Measurements from ENCODE around the gene OAS3.
"Not testable (repeated sequence)": the region's sequence is repeated elsewhere in the genome, so short reads cannot be mapped to it uniquely, and the experiment has no call there.

The OAS3 gene

GRCh38 chr12:112985642-112986290 is 47.5 kb downstream of the OAS3 start:
- DNase-seq, result no peak

DNA sequence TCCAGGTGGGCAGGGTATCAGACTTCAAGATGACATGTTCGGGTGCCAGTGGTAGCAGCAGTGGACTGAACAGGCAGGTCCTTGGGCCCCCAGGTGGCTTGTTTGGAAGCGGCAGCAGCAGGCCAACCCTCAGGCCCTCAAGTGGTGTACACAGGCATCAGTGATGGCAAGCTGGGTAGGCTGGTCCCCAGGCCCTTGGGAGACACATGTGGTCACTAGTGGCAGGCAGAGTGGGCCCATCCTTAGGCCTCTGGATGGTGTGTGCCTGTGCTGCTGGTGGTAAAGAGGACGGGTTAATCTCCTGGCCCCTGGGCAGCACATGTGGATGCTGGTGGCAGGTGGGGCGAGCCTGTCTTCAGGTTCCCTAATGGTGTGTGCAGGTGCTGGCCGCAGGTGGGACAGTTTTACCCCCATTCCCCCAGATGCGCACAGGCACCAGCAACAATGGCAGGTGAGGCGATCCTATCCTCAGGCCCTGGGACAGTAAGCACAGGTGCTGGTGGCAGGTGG is 48.1 kb downstream of the OAS3 start:
- no peak for DNase-seq

GRCh38 chr12:112987561-112987960 is 49.3 kb downstream of the OAS3 start:
- no peak for DNase-seq

- DNase-seq, result no peak
Measured at GRCh38 chr12:112988224-112988623, 50.0 kb downstream of the OAS3 start.

DNA sequence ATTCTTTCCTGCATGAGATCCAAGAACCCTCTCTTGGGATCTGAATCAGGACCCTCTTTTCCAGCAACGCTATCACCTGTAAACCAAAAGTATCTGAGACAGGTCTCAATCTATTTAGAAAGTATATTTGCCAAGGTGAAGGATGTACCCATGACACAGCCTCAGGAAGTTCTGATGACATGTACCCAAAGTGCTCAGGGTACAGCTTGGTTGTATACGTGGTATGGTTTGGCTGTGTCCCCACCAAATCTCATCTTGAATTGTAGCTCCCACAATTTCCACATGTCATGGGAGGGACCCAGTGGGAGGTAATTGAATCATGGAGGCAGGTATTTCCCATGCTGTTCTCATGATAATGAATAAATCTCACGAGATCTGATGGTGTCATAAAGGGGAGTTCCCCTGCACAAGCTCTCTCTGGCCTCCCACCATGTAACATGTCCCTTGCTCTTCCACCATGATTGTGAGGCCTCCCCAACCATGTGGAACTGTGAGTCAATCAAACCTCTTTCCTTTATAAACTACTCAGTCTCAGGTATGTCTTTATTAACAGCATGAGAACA is 50.6 kb downstream of the OAS3 start:
- DNase-seq, result not testable (repeated sequence)

- DNase-seq, result no peak
Measured at GRCh38 chr12:112989806-112990205, 51.5 kb downstream of the OAS3 start.

DNA sequence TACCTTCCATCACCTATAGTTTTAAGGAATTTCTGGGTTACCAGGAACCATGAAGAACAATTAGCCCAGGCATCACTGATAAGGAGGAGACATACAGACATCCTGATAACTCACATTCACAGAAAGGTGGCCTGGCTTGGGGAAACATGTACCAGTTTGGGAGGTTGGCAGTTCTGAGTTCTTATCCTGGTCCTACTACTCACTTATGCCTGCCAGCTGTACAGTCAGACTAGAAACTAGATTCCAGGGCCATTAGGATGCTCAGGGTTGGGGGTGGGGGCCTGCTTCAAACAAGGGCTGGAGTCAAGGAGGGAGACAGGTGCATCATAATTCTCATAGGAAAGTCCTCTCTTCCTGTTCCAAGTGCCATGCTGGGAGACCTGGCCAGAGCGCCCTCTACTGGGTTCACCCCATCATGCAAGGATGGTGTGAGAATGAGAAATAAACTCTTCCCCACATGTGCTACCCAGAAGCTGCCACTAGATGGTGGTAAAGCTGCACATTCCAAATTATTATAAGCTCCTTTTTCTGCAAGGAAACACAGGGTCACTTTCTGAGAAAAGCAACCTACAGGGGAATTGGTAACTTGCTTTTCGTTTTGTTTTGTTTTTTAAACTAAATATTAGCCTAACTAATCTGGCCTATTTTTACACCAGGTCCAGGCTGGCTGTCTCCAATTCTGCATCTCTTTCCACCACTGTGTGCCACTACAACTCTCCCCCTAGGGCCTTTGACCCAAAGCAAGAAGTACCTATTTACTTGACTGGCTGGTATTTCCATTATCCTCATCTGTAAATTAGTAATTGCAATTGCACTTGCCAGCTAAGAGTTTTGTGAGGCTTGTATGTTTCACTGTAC is 54.5 kb downstream of the OAS3 start:
- peak; percentile 23 for DNase-seq

DNA sequence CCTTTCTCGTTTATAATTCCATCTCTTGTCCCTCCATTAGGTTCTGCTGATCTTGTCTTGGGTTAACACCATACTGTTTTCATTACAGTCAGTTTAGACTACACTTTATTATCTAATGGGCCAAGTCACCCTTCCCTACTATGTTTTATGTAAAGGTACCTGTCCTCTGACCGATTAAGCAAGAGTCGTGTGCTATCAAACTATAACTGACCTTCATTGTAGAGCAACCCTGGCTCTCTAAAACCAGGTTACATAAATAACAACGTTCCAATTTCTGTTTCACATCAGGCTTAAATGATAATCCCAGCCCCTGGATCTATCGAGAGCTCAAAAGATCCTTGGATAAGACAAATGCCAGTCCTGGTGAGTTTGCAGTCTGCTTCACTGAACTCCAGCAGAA is 56.7 kb downstream of the OAS3 start:
- no peak for DNase-seq

DNA sequence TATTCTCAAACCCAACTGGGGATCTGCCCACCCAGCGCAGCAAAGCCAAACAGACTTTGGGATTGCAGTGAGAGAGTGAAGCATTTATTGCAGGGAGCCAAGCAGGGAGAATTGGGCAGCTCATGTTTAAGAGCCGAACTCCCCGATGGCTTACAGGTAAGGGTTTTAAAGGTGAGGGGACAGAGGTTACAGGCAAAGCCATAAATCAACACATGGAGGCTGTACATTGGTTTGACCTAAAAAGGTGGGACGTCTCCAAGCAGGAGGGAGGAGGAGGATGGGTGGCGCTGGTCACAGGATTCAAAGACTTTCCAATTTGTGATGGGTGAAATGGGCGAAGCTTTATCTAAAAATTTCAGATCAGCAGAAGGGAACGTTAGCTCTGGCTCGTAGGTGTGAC is 58.2 kb downstream of the OAS3 start:
- no peak for DNase-seq

- DNase-seq, result no peak
Measured at GRCh38 chr12:112997506-112997905, 59.2 kb downstream of the OAS3 start.

DNA sequence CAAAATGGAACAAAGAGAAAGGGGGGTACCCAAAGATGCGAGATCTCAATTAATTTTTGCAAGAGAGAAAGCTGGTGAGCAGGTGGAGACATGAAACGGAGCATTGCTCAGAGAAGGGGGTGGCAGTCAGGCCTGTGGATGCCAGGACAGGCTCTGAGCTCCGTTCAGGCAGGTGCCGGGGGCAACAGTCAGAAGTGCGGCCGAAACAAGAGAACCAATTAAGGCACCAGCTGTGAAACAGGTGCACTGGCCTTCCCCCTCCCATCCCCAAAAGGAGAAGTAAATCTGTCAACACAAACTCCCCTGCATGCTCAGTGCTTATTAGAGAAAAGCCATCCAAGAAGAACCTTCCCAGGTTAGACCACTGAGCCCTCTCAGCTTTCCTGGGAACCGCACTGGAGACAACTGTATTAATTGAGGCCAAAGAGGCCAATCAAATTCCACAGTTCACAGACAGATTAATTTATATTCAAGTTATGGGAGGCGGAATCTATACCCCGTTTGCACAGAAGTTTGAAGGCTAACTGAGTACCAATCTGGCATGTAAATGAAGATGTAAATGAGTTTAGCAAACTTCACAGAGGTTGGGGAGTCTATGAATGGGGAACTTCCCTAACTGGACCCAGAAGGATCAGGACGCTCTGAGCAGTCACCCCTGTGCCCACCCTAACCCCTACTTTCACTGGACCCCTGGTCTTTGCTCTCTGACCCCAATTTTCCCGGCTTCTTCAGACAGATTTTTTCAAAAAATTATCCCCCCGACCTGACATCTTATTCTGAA is 60.9 kb downstream of the OAS3 start:
- no peak for DNase-seq

DNA sequence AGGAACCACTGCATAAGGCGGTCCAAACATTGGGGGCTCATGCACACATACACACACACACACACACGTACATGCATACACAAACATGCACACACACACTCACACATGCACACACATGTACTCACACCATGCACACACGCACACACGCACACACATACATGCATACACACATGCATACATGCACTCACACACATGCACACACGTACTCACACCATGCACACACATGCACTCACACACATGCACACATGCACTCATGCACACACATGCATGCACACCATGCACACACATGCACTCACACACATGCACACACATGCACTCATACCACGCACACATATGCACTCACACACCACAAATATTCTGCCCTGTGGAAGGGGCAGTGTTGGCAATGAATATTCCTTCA is 62.2 kb downstream of the OAS3 start:
- DNase-seq, result no peak

GRCh38 chr12:113002155-113002554 is 63.9 kb downstream of the OAS3 start:
- DNase-seq, result no peak

DNA sequence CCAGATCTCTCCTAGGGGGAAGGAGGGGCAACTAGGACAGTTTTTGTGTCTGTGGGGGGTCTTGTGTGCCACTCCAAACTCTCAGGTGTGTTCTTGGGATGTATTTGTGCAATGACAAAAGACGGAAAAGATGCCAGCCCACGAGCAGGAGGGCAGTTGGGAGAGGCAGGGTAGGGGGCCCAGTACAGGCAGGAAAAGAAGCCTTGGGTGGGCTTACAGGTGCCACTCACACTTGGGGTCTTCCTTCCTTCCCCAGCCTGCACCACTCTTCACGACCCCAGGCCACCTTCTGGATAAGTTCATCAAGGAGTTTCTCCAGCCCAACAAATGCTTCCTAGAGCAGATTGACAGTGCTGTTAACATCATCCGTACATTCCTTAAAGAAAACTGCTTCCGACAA is 64.4 kb downstream of the OAS3 start:
- DNase-seq, result no peak

DNA sequence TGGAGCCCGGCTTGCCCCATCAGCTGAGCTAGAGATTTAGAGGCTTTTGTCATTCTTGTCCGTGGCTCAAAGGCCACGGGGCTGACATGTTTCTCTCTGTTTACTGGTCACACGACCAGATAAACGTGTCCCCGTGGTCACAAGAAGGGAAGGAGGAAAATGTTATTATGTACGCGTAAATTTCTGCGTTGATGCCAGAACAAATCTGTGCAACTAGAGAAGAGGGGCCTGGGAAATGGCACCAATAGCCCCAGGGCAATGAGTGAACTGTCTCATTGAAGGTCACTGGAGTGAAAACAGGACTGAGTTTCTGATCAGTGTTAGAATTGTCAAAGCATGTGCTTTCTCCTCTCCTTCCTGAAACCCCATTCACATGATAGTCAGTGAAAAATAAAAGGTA is 65.4 kb downstream of the OAS3 start:
- DNase-seq, result no peak

DNA sequence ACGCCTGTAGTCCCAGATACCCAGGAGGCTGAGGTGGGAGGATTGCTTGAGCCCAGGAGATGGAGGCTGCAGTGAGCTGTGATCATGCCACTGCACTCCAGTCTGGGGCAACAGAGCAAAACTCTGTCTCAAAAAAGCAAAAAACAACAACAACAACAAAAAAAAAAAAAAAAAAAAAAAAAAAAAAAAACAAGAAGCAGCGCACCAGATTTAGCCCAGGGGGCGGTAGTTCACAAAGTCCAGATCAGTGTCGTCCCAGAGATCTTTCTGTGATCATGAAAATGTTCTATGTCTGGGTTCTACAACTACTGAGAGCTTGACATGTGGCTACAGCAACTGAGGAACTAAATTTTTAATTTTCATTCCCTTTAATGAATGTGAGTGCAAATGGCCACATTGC is 67.5 kb downstream of the OAS3 start:
- DNase-seq, result no peak

DNA sequence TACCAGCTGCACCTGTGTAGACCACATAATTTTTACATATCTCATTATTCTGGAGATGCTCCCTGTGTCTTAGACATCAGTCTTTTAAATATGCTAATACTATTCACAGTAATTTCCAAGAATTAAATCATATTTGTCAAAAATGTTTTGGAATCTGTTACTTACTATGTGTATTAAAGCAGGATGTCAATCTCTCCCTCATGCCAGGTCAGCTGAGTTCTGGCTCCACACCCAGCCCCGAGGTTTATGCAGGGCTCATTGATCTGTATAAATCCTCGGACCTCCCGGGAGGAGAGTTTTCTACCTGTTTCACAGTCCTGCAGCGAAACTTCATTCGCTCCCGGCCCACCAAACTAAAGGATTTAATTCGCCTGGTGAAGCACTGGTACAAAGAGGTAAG is 67.9 kb downstream of the OAS3 start:
- no peak for DNase-seq

- DNase-seq, result no peak
Measured at GRCh38 chr12:113006641-113007040, 68.4 kb downstream of the OAS3 start.

- DNase-seq, result peak; percentile 56
Measured at GRCh38 chr12:113007166-113007565, 68.9 kb downstream of the OAS3 start.

DNA sequence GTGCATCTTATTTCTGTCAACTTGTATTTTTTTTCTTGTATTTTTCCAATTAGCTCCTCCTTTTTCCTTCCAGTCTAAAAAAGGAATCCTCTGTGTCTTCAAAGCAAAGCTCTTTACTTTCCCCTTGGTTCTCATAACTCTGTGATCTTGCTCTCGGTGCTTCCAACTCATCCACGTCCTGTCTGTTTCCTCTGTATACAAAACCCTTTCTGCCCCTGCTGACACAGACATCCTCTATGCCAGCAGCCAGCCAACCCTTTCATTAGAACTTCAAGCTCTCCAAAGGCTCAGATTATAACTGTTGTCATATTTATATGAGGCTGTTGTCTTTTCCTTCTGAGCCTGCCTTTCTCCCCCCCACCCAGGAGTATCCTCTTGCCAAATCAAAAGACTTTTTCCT is 72.4 kb downstream of the OAS3 start:
- DNase-seq, result no peak

DNA sequence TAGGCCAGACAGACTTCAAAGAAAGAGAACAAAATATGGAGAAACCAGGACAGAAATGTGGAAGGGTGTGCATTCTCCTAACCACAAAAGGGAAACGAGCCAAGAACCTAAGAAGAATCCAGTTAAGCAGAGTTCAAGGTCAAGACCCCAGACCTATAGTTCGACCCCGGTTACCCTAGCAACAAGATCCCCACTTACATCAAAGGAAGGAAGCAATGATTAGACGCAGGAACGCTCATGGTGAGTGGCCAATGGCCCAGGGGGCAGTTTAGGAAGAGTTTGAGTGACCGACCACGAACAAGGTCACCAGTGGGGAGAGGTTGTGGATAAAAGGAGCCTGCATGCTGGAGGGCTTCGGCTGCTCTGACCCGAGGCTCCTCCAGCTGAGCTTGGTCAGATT is 76.3 kb downstream of the OAS3 start:
- DNase-seq, result no peak

DNA sequence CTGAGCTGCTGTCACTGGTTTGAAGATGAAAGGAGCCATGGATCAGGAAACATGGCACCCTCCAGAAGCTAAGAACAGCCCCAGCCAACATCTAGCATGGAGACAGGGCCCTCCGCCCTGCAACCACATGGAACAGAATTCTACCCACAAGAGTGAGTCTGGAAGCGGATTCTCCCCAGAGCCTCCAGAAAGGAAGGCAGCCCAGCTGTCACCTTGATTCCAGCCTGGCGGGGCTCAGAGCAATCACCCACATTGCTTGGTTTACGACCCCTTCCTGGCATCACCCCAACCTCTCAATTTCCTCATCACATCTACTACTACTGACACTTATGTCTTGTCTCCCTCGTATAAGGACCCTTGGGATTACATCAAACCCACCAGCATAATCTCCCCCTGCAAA is 78.5 kb downstream of the OAS3 start:
- no peak for DNase-seq

DNA sequence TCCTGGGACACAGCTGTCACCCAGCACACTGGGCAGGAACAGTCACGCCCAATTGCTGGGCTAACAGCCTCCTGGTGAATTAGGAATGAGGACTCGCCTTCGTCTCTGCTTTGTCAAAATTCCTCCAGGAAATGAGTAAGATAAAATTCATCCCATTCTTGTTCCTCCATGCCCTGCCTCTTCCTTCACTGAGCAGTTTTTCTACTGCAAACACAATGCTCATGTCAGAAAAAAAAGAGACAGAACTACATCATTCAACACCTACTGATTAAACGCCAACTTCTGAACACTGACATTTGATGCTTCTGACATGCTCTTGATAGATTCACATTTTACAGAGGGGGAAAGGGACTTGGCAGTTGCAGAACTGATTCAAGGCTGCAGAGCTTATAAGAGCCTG is 80.8 kb downstream of the OAS3 start:
- DNase-seq, result peak; percentile 28
